ENCODE data around the gene NUP98.
"Not testable (repeated sequence)": the region's sequence is repeated elsewhere in the genome, so short reads cannot be mapped to it uniquely, and the experiment has no call there.

NUP98 gene

GRCh38 chr11:3826721-3827120 is 29.4 kb upstream of the NUP98 start:
- DNase-seq (ENCODE audit: low read depth): no peak

- DNase-seq (ENCODE audit: low read depth): no peak
Measured at GRCh38 chr11:3825473-3826154, 28.3 kb upstream of the NUP98 start.

- peak; percentile 34 for DNase-seq (ENCODE audit: low read depth)
Measured at GRCh38 chr11:3824714-3825472, 27.5 kb upstream of the NUP98 start.

- no peak for DNase-seq (ENCODE audit: low read depth)
Measured at GRCh38 chr11:3823762-3824506, 26.6 kb upstream of the NUP98 start.

- DNase-seq (ENCODE audit: low read depth): peak; percentile 89
Measured at GRCh38 chr11:3823303-3823702, 25.9 kb upstream of the NUP98 start.

- DNase-seq (ENCODE audit: low read depth): no peak
Measured at GRCh38 chr11:3822312-3822711, 25.0 kb upstream of the NUP98 start.

- DNase-seq (ENCODE audit: low read depth): no peak
Measured at GRCh38 chr11:3820971-3821370, 23.6 kb upstream of the NUP98 start.

- DNase-seq (ENCODE audit: low read depth): no peak
Measured at GRCh38 chr11:3817181-3817800, 19.9 kb upstream of the NUP98 start.

GRCh38 chr11:3816673-3817072 is 19.3 kb upstream of the NUP98 start:
- DNase-seq (ENCODE audit: low read depth): no peak

- no peak for DNase-seq (ENCODE audit: low read depth)
Measured at GRCh38 chr11:3815845-3816244, 18.5 kb upstream of the NUP98 start.

GRCh38 chr11:3814832-3815231 is 17.5 kb upstream of the NUP98 start:
- not testable (repeated sequence) for DNase-seq (ENCODE audit: low read depth)

GRCh38 chr11:3810951-3811350 is 13.6 kb upstream of the NUP98 start:
- DNase-seq (ENCODE audit: low read depth): no peak

- DNase-seq (ENCODE audit: low read depth): no peak
Measured at GRCh38 chr11:3810446-3810845, 13.1 kb upstream of the NUP98 start.

- DNase-seq (ENCODE audit: low read depth): no peak
Measured at GRCh38 chr11:3809624-3809928, 12.2 kb upstream of the NUP98 start.

- DNase-seq (ENCODE audit: low read depth): peak; percentile 68
Measured at GRCh38 chr11:3808861-3809623, 11.7 kb upstream of the NUP98 start.

GRCh38 chr11:3807909-3808860 is 10.8 kb upstream of the NUP98 start, which contains the start of gene PGAP2:
TSS of gene PGAP2 (plus strand) at chr11:3808560. CDS start at chr11:3811260, 2,700 bp downstream.
- DNase-seq (ENCODE audit: low read depth): peak; percentile 53

GRCh38 chr11:3803726-3804495 is 6.6 kb upstream of the NUP98 start:
- DNase-seq (ENCODE audit: low read depth): peak; percentile 44

GRCh38 chr11:3802011-3802790 is 4.8 kb upstream of the NUP98 start:
- DNase-seq (ENCODE audit: low read depth): no peak

- no peak for DNase-seq (ENCODE audit: low read depth)
Measured at GRCh38 chr11:3799873-3800272, 2.5 kb upstream of the NUP98 start.
